Stimulated activated CD8-positive, alpha-beta memory T cell treated with anti-CD3 and anti-CD28 coated beads, Interleukin-4, amount 100 ng/mL, for 1 hour (primary cell): Measurements from ENCODE around the gene PLCB3.

Experiments used
- DNase-seq, 2 donors: peaks; one replicate each; pipeline ENCODE4 v3.0.0-alpha.2; 2020; ENCODE audit warnings: low read depth in 2 of 2, low spot score in 1 of 2

The PLCB3 gene

GRCh38 chr11:64249563-64250414 is 1.5 kb upstream of the PLCB3 start:
- DNase-seq: no peak

DNA sequence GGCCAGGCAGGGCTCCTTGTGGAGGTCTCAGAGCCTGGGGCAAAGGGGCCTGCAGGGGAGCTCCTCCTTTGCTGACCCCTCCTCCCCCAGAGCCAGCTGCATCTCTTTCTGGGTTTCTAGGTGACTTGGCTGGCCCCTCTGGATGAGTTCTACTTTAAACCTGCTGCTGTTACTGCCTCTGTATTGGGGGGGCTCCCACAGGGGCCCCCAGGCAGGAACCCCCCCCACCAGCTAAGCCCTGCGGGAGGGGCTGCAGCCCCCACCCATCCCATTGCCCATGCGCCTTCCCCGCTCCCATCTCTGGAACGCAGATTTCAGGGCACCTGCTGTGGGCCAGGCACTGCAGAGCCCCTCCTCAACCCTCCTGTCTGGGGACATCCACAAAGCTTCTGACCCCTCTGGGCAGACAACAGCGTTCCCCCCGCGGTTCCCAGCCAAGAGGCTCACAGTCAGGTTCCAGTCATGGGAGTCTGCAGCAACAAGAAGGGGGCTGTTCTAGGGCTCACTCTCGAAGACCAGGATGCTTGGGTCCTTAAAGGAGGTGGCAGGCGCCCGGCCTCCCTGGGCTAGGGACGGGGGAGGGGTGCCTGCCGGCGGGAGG is 815 bp upstream of the PLCB3 start:
- no peak for DNase-seq

DNA sequence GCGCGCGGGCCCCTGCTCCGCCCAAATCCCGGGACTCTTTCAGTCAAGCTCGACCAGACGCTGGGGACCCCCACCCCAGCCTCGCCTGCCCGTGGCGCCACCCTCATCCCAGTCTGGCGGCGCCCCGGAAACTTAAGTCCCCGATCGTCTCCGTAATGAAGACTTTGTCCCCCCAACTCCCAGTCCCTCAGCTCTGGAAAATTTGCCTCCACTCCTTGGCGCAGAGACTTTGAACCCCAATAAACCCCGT is 348 bp downstream of the PLCB3 start:
- no peak for DNase-seq

DNA sequence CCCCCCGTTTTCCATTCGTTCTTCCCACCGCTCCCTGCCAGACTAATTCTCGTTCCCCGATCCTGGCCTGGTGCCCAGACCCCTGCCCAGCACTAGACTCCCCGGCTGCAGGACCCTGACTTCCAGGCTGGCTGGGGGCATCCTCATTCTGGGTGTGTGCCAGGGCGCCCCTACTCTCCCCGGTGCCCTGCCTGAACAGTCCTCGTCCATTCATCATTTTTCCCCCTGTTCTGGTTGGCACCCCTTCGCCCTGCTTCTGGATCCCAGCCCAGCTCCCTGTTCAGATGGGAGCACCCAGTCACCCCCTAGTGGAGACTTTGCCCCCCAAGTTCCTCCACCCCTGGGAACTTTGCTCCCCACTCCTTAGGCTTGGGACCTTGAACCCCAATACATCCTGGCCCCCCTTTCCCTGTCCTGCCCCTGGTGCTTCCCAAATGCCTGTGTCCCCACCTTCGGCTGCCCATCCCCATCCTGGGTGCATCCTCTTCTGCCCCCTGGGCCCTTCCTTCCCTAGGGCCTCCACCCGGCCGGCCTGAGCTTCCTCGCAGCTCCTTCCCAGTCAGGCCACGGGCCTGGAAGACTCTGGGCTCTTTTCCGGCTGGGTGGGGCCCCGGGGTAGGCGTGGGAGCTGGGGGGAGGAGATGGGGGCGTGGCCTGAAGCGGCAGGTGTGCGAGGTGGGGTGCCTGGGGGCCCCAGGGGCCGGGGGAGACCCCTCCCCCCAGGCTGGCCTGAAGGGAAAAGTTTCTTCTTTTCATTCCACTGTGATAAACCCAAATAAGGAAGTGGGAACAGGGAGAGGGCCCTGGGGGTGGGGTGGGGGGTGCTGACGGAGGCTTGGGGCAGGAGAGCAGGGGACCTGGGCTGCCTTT is 908 bp downstream of the PLCB3 start:
- DNase-seq: no peak

DNA sequence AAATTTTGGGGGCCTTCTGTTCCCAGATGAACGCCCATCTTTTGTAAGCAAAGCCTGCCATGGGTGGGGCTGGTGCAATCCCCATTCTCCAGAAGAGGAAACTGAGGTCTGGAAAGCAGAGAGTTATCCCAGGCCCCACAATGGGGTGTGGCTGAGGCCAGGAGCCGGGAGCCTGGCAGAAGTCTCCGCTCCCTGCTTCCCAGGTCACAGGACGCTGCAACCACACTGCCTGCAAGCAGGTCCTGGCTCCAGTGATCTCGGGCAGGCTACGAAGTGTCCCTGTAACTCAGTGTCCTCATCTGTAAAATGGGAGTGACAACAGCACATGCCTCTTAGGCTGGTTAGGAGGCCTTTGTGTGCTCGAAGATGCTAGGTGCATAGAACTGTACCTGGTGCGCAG is 1.7 kb downstream of the PLCB3 start:
- DNase-seq: no peak

GRCh38 chr11:64253481-64253880 is 2.2 kb downstream of the PLCB3 start:
- DNase-seq: no peak

GRCh38 chr11:64254326-64254725 is 3.0 kb downstream of the PLCB3 start:
- DNase-seq: no peak

DNA sequence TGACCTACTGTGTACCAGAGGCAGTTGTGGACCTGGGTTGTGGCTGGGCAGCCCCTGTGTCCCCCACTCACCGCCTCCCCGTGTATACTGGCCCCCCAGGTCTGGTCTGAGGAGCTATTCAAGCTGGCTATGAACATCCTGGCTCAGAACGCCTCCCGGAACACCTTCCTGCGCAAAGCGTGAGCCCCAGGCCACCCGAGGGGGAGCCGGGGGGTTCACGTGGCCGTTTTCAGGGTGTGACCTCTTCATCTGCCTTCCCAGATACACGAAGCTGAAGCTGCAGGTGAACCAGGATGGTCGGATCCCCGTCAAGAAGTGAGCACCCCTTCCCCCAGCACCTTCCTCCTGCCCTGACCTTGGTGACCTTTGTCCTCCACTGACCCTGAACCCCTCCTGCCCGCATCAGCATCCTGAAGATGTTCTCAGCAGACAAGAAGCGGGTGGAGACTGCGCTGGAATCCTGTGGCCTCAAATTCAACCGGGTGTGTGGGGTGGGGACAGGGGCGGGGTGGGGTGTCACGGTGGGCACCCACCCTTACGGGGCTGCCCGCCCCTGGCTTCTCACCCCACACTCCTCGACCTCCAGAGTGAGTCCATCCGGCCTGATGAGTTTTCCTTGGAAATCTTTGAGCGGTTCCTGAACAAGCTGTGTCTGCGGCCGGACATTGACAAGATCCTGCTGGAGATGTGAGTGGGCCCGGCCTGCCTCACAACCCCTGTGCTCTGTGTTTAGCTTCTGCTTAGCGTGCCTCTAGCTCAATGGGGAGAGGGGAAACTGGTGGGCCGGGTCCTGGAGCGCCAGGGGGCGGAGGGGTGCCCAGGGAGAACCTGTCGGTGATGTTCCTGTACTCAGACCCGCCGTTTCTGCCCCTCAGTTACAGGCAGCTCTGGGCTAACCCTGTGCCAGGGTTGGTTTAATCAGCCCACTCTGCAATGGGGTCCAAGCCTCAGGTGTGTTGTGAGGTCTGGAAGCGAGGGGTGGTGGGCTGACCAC is 4.1 kb downstream of the PLCB3 start:
- no peak for DNase-seq

DNA sequence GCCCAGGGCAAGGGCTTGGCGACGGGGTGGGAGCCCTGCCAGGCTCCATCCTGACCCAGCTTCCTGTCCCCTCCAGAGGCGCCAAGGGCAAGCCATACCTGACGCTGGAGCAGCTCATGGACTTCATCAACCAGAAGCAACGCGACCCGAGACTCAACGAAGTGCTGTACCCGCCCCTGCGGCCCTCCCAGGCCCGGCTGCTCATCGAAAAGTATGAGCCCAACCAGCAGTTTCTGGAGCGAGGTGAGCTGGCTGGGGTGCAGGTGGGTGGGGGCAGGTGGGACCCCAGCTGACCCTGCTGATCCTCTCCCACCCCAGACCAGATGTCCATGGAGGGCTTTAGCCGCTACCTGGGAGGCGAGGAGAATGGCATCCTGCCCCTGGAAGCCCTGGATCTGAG is 5.0 kb downstream of the PLCB3 start:
- no peak for DNase-seq

- DNase-seq: no peak
These were observed 7.0 kb downstream of the PLCB3 start for GRCh38 chr11:64258356-64258755.

DNA sequence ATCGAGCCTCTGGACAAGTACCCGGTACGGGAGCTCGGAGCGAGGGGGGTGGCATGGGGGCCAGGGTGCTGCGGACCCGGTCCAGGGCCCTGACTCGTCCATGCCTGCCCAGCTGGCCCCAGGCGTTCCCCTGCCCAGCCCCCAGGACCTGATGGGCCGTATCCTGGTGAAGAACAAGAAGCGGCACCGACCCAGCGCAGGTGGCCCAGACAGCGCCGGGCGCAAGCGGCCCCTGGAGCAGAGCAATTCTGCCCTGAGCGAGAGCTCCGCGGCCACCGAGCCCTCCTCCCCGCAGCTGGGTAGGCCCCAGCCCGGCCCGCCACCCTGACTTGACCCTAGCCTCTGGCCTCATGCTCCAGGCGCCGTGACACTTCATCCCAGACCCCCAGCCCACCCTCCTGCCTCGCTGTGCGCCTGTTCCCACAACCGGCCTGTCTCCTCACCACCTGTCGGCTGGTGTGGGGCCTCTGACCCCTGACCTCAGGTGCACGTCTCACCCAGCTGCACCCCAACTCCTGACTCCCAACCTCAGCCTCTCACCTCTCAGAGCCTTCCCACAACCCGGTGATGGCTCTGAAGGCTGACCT is 7.7 kb downstream of the PLCB3 start:
- DNase-seq: no peak

DNA sequence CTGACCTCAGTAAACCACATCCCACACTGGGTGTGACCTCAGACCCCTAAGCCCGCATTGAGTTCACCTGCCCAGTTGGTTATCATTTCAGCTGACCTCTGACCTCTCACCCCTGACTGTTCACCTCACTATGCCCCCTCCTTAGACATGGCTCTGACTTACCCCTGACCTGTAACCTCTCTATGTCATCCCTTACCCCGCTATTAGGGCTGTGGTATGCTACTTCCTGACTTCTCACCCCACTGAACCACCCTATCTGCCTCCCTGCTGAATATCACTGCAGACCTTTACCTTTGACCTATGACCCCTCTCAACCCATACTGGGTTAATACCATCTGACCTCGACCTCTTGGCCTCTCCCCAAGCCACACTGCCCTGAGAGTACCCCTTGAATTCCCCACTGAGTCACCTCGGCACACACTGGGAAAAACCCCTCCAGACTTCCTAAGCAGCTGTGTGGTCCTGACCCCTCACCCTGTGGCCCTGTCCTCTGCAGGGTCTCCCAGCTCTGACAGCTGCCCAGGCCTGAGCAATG is 8.3 kb downstream of the PLCB3 start:
- DNase-seq: no peak

DNA sequence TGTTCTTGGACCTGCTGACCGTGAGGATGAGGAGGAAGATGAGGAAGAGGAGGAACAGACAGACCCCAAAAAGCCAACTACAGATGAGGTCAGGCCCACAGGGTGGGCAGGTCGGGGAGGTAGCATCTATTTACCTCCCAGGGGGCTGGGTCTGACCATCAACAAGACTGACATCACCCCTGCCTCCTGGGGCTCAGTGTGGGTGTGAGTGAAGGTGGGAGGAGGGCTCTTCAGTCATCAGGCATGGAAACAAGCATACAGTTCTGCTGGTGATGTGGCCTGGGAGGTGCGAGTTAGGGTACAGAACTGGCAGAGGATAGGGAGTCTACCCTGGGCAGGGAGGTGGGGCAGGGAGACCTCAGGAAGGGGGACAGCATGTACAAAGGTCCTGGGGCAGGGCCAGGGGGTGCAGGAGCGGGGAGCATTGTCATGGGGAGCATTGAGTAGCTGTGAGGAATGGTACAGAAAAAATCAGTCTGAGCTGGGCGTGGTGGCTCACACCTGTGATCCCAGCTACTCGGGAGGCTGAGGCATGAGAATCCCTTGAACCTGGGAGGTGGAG is 8.9 kb downstream of the PLCB3 start:
- no peak for DNase-seq

DNA sequence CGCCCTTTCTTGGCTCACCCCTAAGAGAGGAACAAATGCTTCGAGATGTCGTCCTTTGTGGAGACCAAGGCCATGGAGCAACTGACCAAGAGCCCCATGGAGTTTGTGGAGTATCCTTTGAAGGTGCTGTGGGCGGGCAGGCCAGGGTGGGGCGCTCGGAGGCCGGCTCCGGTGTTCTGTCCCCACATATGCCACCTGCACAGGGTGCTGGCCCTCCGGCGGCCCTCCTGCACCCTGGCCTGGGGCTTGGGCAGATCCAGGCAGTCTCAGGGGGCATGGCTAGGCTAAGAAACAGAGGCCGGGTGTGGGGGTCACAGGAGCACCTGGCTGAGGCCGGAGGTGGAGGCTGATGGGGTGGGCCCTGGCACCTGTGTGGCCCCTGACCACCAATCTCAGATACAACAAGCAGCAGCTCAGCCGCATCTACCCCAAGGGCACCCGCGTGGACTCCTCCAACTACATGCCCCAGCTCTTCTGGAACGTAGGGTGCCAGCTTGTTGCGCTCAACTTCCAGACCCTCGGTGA is 10.3 kb downstream of the PLCB3 start:
- no peak for DNase-seq

- no peak for DNase-seq
These were observed 11.1 kb downstream of the PLCB3 start for GRCh38 chr11:64262271-64263002.

DNA sequence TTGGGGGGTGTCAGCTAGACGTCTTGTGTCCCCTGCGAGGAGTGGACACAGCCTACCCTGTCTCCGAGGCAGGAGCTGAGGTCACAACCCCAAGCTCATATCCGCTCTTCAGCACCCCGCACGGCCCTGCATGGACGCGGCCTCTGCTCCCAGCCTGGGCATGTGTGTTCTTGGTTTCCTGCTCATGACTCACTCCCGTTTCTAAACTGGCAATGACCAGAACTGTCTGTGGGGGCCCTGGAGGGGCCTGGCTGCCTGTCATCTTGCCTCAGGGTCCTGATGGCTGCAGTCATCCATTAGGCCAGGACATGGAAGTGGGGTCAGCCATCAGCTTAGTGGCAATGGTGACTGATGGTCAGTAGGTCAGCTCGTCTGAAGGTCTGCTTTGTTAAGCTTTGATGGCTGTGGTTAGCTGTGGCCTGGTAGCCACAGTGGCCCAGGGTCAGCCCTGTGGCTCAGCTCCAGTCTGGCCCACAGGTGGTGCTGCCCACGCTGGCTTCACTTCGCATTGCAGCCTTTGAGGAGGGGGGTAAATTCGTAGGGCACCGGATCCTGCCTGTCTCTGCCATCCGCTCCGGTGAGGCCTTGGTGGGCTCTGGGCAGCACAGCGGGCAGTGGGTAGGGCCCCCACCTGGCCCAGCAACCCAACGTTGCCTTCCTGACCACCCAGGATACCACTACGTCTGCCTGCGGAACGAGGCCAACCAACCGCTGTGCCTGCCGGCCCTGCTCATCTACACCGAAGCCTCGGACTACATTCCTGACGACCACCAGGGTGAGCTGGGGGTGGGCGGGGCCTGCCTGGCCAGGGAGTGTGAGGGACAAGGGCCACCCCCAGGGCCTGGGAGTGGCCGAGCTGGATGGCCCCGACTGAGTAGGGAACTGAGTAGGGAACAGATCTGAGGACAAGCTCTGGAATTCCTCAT is 12.0 kb downstream of the PLCB3 start:
- DNase-seq: no peak

- no peak for DNase-seq
These were observed 12.6 kb downstream of the PLCB3 start for GRCh38 chr11:64263947-64264317.

GRCh38 chr11:64264371-64264852 is 13.1 kb downstream of the PLCB3 start:
- no peak for DNase-seq
